KMS-11 (cell line): ENCODE results near the gene SLC25A13.

Source experiments
- H2AFZ ChIP-seq: fragments of 200-600 bp; sonication (generic); 2 replicates; pipeline ENCODE4 v1.6.1; 2016; ENCODE audit warnings: antibody characterized with exemption, mixed run types, low read depth
- H3K27ac ChIP-seq: fragments of 200-600 bp; sonication (generic); 2 replicates; pipeline ENCODE4 v1.6.1; 2016; ENCODE audit warnings: mild to moderate bottlenecking, mixed run types
- H3K27me3 ChIP-seq: fragments of 200-600 bp; sonication (generic); 2 replicates; pipeline ENCODE4 v1.6.1; 2017; ENCODE audit warnings: mild to moderate bottlenecking, low read depth, mixed run types, moderate library complexity; ENCODE audit not compliant: insufficient read depth
- H3K36me3 ChIP-seq: fragments of 200-600 bp; sonication (generic); 2 replicates; pipeline ENCODE4 v1.6.1; 2017; ENCODE audit warnings: mild to moderate bottlenecking, mixed run types; ENCODE audit not compliant: insufficient read depth
- H3K4me1 ChIP-seq: fragments of 200-600 bp; sonication (generic); 2 replicates; pipeline ENCODE4 v1.6.1; 2016; ENCODE audit warnings: mild to moderate bottlenecking, low read depth, mixed run types; ENCODE audit not compliant: poor library complexity, severe bottlenecking
- H3K4me2 ChIP-seq: fragments of 200-600 bp; sonication (generic); 2 replicates; pipeline ENCODE4 v1.7.0; 2016; ENCODE audit warnings: mild to moderate bottlenecking, mixed run types
- H3K4me3 ChIP-seq: fragments of 200-600 bp; sonication (generic); IDR thresholded peaks from 2 replicates; pipeline ENCODE4 v1.6.1; 2017; ENCODE audit warnings: low read depth, low read length, mixed read lengths; ENCODE audit not compliant: insufficient read depth
- H3K79me2 ChIP-seq: fragments of 200-600 bp; sonication (generic); 2 replicates; pipeline ENCODE4 v1.6.1; 2016; ENCODE audit warnings: low read depth, mixed run types; ENCODE audit not compliant: insufficient read depth
- H3K9ac ChIP-seq: fragments of 200-600 bp; sonication (generic); 2 replicates; pipeline ENCODE4 v1.6.1; 2016; ENCODE audit warnings: mild to moderate bottlenecking, mixed run types
- H4K20me1 ChIP-seq: fragments of 200-600 bp; sonication (generic); 2 replicates; pipeline ENCODE4 v1.6.1; 2016; ENCODE audit warnings: mild to moderate bottlenecking, mixed run types; ENCODE audit not compliant: insufficient read depth
- CTCF ChIP-seq: fragments of 200-600 bp; sonication (generic); conservative IDR thresholded peaks from 2 replicates; pipeline ENCODE4 v1.6.1; 2017; ENCODE audit warnings: low read depth, mild to moderate bottlenecking, antibody characterized with exemption, low read length, moderate library complexity, mixed read lengths

Gene SLC25A13

DNA sequence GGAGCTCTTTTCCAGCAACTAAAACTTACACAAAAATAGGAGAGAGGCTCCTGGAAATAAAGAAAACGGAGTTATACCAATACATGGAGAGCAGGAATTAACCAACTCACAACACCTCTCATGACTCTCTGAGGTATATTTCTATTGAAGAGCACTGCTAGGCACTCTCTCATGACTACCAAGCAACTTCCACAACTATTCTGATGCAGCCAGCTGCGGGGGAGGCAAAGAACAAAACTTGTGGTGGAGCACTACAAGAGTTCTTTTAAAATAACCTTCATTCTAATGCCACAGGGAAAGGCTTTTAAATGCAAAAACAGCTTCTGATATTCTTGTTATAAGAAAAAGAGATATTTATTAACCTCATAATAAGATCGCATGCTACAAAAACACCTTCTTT, 140.7 kb downstream of the SLC25A13 start:
- Histone ChIP-seq H3K9ac (no peak overlapping the region), H3K4me2 (no peak overlapping the region), H3K27me3 (no peaks in the 10 kb centered on the region), H3K36me3 (no peaks in the 10 kb centered on the region), H3K4me1 (no peaks in the 10 kb centered on the region), H4K20me1 (no peaks in the 10 kb centered on the region), H2AFZ (no peak overlapping the region), H3K27ac (no peak overlapping the region), H3K4me3 (no peak overlapping the region), H3K79me2 (no peaks in the 10 kb centered on the region)
- no peak for TF ChIP-seq CTCF

DNA sequence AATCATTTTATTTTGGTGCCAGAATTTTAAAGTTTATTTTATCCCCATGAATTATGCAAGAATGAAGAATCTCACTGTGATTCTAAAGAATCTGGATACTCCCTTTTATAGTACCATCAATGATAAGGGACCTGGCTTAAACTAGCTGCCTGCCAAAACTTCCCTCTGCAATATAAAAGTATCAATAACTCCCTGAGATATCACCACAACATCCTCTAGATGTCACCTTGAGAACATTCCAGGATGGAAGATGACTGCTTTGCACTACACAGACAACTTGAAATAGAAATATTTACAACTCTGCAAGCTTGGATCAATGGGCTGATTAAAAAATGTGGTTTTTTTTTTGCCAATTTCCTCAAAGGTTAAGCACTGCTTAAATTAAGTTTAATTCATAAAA, 142.1 kb downstream of the SLC25A13 start:
- Histone ChIP-seq H3K36me3 (no peaks in the 10 kb centered on the region), H3K9ac (no peak overlapping the region), H3K4me1 (no peaks in the 10 kb centered on the region), H3K27ac (no peak overlapping the region), H4K20me1 (no peaks in the 10 kb centered on the region), H3K79me2 (no peaks in the 10 kb centered on the region), H3K4me3 (no peak overlapping the region), H3K4me2 (no peak overlapping the region), H3K27me3 (no peaks in the 10 kb centered on the region), H2AFZ (no peak overlapping the region)
- no peak for TF ChIP-seq CTCF

DNA sequence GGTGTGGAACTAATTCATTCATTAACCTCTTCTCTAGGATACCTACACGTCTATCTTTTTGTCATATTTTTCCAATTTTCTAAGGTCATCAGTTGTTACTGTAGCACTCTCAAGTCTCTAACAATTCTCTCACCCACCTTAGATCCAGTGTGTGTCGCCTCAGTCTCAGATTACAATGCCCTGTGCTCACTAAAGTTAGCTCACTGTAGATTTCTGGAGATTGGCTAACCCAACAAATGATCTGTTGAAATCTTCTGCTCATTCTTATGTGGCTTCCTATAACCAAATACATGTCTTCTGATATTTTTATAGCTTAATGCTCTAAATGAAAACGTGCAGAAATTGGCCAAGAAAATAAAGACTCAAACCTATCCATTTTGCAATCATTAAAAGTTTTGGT, 142.6 kb downstream of the SLC25A13 start:
- H3K4me1 ChIP-seq = no peaks in the 10 kb centered on the region
- no peak overlapping the region for H3K27ac ChIP-seq
- TF ChIP-seq CTCF = no peak
- no peaks in the 10 kb centered on the region for H3K79me2 ChIP-seq
- H4K20me1 ChIP-seq = no peaks in the 10 kb centered on the region
- H3K4me3 ChIP-seq = no peak overlapping the region
- no peaks in the 10 kb centered on the region for H3K27me3 ChIP-seq
- H3K36me3 ChIP-seq = no peaks in the 10 kb centered on the region
- no peak overlapping the region for H2AFZ ChIP-seq
- no peak overlapping the region for H3K4me2 ChIP-seq
- H3K9ac ChIP-seq = no peak overlapping the region

DNA sequence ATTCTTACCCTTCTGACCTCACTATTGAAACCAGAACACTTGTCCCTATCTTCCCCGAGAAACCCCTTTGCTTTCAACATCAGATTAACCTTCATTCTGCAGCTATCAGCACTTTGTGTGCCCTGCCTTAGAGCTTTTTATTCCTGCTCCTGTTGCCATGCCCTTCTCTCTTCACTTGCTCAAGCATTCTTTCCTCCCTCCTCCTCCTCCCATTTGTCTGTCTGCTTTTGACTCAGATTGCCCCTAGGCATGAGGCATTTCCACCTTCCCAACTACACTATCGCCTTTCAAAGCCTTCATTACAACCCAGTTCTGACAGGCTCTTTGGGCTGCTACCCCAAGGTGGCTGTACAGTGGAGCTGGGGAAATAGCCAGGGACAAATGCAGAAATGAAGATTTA, 143.3 kb downstream of the SLC25A13 start:
- TF ChIP-seq CTCF = no peak
- Histone ChIP-seq H3K4me1 (no peaks in the 10 kb centered on the region), H3K36me3 (no peaks in the 10 kb centered on the region), H3K9ac (no peak overlapping the region), H3K4me3 (no peak overlapping the region), H2AFZ (no peak overlapping the region), H3K27ac (no peak overlapping the region), H3K27me3 (no peaks in the 10 kb centered on the region), H4K20me1 (no peaks in the 10 kb centered on the region), H3K4me2 (no peak overlapping the region), H3K79me2 (no peaks in the 10 kb centered on the region)

GRCh38 chr7:96177353-96177752, 144.5 kb downstream of the SLC25A13 start:
- no peak overlapping the region for H3K9ac ChIP-seq
- no peaks in the 10 kb centered on the region for H3K4me1 ChIP-seq
- no peak overlapping the region for H3K27ac ChIP-seq
- no peaks in the 10 kb centered on the region for H4K20me1 ChIP-seq
- H2AFZ ChIP-seq = no peak overlapping the region
- no peaks in the 10 kb centered on the region for H3K27me3 ChIP-seq
- no peaks in the 10 kb centered on the region for H3K79me2 ChIP-seq
- H3K4me2 ChIP-seq = no peak overlapping the region
- TF ChIP-seq CTCF = no peak
- no peaks in the 10 kb centered on the region for H3K36me3 ChIP-seq
- H3K4me3 ChIP-seq = no peak overlapping the region
